LHCN-M2 (cell line): Measurements from ENCODE around the gene FLT3. TPM values are rescaled to one million over a fixed set of nuclear protein-coding genes. Genes with fewer than 3 reads are reported as not detected.
A peak's percentile ranks its signal among the peaks of the same experiment; 100 is the strongest.
"Not testable (repeated sequence)": the region's sequence is repeated elsewhere in the genome, so short reads cannot be mapped to it uniquely, and the experiment has no call there.

Experiments used
- DNase-seq: peaks from one replicate; pipeline ENCODE4 v3.0.0-alpha.2; 2012; ENCODE audit warnings: low read depth
- polyA plus RNA-seq: library from polyadenylated mRNA; unstranded; fragments of >200 nt; gene quantifications from one replicate; pipeline ENCODE4 v1.2.1, GENCODE V29; 2012; ENCODE audit warnings: missing spikeins
- total RNA-seq: library from RNA; depleted of rRNA; stranded (reverse); fragments of >200 nt; gene quantifications from 2 replicates; pipeline ENCODE4 v1.2.3, GENCODE V29; 2014; rRNA removed

The FLT3 gene
- not detected in 2 replicates for total RNA-seq
- not detected for polyA plus RNA-seq

DNA sequence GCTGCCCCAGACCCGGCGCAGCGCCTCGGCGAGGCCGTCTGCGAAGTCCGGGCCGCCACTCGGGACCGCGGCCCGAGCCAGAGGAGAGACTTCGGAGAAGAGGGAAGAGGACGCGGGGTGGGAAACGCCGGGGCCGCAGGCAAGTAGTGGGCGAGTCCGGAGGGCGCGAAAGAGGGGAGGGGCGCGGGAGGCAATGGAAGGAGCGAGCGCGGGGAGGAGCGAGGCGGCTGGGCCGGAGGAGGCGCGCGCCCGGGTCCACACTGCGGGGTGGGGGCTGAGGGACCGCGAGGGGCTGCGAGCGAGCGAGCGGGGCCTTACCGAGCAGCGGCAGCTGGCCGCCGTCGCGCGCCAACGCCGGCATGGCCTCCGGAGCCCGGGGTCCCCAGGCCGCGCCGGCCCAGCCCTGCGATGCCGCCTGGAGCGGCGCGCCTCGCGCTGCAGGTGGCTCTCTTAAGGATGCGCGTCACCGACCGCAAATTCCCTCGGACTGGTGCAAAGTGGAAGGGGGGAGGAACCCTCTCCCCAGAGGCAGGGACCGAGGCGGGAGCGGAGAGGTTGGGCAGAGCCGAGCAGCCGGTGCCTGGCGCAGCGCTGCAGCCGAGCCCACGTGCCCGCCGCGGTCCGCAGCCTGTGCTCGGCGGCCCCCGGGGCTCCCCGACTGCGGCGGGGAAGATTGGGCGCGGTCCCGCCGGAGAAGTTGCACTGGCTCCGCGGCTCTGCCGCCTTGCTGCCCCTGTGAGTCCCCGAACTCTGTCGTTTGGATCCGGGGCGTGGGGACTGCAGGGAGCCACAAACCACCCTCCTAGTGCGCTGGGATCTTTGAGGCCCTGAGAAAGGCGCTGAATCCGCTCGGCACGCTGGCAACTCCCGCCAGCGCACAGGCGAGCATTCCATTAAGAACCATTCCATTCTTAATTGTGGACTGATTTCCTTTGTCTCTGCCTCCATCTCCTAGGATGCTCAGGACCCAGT is at the start of gene FLT3:
Gene FLT3, minus strand, starts transcription at position 427 of the 972 bp plus-strand sequence. Its CDS starts 66 bp downstream, at position 361.
- DNase-seq, result peak; percentile 9

DNA sequence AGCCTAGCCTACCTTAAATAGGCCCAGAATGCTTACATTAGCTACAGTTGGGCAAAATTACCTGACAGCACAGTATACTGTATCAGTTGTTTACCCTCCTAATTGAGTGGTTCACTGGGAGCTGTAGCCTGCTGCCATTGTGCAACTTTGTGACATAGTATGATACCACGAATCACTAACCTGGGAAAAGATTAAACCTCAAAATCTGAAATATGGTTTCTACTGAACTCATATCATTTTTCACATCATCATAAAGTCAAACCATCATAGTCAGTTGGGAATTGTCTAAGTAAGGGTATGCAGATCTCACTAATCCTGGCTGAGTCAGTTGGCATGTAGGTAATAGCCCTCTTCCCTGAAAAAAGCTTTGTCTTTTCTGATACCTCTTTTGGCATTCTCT is 47.1 kb upstream of the FLT3 start:
- peak; percentile 61 for DNase-seq

DNA sequence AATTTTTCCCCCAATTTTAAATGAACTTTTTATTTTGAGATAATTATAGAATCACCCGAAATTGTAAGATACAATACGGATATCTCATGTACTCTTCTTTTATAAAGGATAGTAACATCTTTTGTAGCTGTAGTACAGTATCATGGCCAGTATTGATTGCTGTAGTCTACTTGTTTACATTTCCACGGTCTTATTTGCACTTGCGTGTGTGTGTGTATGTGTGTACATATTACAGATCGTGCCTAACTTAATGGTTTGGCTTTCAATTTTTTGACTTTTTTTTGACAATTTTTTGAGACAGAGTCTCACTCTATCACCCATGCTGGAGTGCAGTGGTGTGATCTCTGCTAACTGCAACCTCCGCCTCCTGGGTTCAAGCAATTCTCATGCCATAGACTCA is 44.7 kb upstream of the FLT3 start:
- no peak for DNase-seq

DNA sequence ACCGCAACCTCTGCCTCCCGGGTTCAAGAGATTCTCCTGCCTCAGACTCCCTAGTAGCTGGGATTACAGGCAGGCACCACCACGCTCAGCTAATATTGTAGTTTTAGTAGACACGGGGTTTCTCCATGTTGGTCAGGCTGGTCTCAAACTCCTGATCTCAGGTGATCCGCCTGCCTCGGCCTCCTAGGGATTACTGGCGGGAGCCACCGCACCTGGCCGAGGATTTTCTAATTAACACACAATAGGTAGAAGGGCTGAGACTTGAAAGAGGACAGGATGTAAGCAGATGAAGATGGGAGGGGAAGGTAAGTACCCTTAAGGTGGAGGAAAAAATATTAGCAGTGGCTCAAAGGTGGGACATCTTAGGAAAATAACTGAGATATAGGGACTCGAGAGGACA is 41.2 kb upstream of the FLT3 start:
- DNase-seq, result not testable (repeated sequence)

DNA sequence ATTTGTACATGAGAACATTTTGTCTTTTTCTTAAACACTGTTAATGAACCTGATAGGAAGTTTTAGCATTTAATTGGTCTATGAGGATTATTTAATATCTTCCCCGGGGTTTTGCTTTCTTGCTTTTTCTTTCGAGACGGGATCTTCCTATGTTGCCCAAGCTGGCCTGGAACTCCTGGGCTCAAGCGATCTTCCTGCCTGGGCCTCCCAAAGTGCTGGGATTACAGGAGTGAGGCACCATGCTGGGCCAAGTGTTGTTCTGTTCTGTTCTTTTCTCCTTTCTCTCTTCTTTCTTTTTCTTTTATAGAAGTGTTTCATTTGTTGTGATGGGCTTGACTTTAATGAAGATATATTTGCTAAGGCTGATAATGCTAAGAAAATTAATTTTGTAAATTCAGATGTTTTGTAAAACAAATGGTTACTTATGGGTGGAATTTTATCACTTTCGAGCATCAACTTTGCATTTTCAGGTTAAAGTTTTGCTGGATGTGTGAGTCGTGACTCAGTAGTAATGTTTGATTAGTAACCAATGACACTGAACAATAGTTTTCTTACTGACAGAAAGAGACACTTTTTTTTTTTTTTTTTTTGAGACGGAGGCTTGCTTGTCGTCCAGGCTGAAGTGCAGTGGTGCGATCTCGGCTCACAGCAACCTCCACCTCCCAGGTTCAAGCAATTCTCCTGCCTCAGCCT is 40.2 kb upstream of the FLT3 start:
- DNase-seq, result no peak

DNA sequence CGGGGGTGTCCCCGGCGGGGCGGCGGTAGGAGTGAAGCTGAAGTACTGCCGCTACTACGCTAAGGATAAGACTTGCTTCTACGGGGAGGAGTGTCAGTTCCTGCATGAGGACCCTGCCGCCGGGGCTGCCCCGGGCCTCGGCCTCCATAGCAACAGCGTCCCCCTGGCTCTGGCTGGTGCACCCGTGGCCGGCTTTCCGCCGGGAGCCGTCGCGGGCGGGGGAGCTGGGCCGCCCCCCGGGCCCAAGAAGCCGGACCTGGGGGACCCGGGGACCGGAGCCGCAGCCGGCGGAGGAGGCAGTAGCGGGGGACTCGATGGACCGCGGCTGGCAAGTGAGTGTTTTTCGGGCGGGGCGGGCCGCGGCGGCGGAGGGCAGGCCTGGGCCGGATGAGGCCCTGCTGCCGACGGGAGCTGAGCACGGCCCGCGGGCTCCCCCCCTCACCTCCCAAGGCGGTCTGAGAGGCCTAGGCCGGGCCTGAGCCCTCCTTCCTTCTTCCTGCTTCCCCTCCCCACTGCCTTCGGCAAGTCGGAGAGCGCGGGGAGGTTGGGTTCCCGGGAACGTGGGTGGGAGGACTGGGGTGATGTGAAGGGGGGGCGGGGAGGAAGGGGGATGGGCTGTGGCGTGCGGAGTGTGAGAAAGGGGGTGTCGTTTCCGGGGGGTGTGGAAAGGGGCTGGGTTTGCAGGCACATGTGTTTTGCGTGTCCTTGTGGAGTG is 38.5 kb upstream of the FLT3 start:
- peak; percentile 78 for DNase-seq

DNA sequence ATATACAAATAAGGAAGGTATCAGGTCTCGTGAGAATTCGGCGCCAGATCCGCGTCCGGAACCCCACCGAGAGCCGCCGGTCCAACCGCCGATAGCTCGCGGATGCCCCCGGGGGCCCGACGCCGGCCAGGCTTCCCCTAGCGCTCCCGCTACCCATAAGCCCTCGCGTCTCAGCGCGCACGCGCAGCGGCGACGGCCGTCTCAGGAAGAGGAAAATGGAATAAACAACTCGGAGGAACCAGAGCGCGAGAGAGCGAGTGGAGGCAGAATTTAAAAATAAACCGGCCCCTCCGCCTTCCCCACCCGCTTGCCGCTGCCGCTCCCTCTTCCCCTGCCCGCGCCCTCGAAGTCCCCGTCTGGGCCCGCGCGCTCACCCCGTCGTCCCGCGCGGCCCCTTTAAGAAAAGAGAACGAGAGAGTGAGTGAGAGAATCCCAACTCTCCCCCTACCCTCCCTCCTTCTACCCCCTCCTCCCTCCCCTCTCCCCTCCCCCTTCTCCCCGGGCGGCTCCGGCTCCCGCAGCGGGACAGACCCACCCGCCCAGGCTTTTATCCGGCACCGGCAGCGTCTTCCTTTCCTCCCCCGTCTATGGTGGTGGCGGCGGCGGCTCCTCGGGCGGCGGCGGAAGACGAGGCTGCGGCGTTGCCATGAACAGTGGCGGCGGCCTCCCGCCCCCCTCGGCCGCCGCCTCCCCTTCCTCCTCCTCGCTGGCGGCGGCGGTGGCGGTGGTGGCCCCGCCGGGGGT is 37.8 kb upstream of the FLT3 start, which contains the start of gene PAN3:
Gene PAN3, plus strand, starts transcription at position 534 of the 744 bp plus-strand sequence. Its CDS starts 113 bp downstream, at position 647.
- peak; percentile 88 for DNase-seq

DNA sequence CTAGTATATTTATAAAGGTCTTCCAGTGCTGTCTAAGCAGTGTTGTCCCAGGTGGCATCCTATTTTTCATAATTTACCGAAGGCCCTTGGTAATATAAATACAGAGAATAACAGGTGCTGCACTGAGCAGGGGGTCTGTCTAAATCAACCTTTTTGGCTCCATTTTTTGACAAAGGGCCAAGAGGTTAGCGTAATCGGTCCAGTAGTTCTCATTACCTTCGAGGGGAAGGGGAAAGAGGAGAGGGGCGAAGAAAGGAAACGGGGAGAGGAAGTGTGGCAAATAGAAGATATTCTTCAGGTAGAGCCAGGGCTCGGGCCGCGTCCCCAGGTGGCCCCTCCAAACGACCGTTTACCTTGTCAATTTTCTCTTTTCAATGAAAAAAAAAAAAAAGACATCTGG is 37.2 kb upstream of the FLT3 start:
- peak; percentile 9 for DNase-seq

DNA sequence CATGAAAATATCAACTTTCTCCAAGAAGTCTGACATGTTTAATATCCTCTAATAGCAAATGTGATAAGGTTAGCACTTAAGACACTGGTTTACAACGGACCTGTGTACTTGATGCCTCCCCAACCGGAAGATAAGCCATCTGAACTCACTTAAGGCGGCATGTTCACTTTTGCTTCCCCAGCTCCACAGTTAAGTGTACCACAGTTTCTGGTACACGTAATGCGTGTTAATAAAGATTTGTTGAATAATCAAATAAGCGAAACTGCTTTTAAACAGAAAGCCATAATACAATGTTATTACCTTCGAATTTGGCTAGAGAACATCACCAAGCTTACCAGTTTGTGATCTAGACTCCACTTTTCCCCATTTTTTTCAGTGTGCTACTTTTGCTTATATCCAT is 36.5 kb upstream of the FLT3 start:
- no peak for DNase-seq

DNA sequence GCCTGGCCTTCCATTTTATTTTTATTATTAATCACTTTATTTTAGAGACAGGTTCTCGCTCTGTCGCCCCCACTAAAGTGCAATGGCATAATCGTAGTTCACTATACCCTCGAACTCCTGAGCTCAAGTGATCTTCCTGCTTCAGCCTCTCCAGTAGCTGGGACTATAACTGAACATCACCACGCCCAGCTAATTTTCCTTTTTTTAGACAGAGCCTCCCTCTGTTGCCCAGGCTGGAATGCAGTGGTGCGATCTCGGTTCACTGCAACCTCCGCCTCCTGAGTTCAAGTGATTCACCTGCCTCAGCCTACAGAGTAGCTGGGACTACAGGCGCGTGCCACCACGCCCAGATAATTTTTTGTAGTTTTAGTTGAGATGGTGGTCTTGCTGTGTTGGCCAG is 31.3 kb upstream of the FLT3 start:
- no peak for DNase-seq

DNA sequence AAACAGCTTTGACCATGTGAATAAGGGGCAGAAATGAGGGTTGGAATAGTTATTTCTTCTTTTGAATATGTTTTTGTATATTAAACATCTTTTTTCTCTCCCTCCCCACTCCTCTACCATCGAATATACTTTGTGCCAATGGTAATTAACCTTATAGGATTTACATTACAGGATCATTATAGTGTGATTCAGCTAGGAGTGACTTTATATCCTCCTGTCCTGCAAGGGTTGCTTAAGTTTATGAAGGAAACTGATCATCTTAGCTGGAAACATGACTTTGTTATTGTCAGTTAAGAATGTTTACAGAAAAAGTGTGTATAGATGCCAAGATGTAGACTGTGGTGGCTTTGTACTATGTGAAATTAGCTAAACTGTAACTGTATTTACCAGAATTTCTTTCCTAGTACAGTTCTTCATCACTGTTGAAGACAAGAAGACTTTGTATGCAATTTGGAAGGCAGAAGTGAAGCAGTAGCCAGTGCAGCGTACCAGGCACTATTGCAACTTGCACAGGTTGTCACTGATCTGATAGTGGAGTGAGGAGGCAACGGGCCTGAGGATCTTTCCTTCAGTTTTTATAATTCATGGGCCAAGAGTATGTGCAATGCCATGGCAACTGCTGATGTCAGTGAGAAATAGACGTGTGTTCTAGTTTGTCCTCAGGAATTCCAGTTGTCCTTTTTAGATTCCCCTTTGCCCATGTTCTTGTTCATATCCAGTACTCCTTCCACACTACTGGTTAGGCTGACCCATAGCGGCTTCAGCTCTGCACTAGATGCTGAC is 29.7 kb upstream of the FLT3 start:
- DNase-seq, result no peak

DNA sequence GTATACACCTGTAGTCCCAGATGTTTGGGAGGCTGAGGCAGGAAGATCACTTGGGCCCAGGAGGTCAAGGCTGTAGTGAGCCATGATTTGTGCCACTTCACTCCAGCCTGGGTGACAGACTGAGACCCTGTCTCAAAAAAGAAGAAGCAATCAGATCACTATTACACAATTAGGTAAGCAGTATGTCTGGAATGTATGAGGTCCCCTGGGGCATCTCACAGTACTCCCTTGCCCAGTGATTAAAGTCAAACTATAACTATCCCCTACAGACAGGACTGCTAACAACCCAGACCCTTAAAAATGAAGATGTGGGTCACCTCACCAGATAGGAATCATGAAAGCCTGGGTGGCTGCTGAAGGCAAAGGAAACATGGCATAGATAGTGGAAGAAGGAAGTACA is 28.6 kb upstream of the FLT3 start:
- DNase-seq, result no peak

DNA sequence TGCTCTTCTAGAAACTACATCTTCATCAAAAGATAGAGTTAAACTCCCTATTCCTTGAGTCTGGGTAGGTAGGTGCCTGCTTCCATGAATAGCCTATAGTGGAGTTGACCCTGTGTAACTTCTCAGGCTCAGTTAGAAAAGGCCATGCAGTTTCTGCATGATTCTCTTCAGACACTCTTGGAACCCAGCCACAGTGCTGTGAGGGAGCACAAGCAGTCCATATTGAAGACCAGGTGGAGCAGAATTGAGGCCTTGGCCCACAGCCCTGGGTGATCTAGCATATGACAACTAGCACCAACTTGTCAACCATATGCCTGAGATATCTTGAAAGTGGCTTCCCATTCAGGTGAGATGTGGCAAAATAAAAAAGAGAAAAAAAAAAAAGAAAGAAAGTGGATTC is 27.7 kb upstream of the FLT3 start:
- DNase-seq, result no peak

DNA sequence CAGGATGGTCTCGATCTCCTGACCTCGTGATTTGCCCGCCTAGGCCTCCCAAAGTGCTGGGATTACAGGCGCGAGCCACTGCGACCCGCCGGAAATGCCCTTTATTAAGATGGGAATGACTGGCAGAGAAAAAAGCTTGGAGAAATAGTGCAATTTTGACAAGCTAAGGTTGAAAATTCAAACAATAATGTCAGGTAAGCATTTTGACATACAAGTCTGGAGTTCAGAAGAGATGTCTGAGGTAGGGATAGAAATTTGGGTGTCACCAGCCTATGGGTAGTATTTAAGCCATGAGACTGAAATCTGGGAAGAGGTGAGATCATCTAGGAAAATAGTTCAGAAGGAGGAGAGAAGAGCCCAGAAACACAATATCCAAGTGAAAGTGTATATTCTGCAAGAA is 20.8 kb upstream of the FLT3 start:
- DNase-seq, result no peak

DNA sequence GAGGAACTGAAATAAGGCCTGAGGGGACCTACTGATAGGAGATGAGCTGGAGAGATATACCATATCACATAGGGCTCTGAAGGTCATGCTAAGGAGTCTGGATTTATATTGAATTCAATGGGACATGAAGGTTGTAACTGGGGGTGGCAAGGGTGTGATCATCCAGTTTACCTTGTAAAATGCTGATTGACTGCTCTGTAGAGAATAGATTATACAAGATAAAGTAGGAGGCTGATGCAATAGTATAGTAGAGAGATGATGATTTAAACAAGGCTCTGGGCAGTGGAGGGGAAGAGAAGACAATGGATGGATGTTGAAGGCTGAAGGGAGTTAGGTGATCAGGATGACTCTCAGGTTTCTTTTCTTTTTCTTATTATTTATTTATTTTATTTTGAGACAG is 19.9 kb upstream of the FLT3 start:
- no peak for DNase-seq

DNA sequence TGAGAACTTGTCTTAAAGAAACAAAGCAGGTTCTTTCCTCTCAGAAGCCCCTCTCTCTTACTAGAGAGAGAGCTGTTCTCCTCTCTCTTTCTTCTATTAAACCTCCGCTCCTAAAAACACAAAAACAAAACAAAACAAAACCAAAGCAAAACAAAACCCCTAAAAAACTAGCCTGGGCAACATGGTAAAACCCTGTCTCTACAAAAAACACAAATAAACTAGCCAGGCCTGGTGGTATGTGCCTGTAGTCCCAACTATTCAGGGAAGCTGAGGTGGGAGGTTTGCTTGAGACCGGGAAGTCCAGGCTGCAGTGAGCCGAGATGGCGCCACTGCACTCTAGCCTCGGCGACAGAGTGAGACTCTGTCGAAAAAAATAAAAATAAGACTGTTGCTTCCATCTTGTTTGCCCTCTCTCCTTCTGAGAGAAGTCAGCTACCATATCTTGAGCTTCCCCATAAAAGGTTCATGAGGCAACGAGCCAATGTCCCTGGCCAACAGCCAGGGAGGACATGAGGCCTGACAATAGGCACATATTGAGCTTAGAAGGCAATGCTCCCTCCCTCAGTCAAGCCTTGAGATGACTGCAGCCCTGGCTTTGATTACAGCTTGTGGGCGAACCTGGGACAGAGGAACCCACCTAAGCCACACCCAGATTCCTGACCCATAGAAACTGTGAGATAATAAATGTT is 17.5 kb upstream of the FLT3 start:
- DNase-seq, result no peak

DNA sequence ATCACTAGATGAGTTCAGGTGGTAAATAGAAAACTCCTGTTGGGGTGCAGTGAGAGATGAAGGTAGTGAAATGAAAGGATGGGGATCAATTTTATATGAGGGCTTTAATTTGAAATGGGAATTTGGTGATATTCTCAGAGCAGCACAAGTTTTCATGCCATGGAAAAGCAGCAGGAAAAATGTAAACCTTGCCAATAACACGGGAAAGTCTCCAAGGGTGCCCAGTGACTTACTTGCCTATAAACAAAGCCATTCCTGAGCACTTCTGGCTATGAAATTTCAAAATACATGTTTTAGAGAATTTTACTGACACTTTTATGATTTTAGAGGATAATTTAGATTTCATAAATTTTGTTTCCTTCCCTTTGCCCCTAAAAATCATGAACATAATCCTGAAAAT is 16.4 kb upstream of the FLT3 start:
- DNase-seq, result no peak

DNA sequence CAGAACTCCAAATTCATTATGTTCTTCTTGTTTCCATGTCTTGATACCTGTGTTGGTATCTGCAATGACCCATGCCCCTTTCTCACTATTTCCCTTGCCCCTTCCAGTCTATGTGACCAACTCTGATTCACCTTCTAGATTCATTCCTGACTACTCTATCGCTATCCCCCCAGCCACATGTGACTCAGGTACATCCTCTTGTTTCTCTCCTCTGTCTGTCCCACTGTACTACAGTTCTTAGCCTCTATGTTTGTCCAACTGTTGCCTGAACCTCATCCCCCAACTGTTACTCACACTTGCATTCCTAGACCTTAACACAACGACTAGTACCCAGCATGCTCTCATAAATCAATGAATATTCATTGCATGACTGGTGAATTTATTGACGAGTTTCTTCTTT is 10.0 kb upstream of the FLT3 start:
- DNase-seq, result peak; percentile 4

DNA sequence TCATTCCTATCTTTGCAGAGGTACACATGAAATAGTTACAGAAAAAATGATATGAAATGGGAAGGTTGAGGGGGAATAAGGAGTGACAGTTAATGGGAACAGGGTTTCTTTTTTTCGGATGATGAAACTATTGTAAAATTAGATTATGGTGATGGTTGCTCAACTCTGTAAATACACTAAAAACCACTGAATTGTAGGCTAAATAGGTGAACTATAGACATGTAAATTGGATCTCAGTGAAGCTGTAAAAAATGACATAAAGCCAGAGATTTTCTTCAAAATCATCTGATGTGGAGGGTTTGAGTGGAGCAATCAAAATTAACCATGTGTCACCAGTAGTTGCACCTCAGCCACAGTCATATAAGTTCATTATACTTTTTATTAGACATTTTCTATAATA is 6.6 kb upstream of the FLT3 start:
- no peak for DNase-seq

DNA sequence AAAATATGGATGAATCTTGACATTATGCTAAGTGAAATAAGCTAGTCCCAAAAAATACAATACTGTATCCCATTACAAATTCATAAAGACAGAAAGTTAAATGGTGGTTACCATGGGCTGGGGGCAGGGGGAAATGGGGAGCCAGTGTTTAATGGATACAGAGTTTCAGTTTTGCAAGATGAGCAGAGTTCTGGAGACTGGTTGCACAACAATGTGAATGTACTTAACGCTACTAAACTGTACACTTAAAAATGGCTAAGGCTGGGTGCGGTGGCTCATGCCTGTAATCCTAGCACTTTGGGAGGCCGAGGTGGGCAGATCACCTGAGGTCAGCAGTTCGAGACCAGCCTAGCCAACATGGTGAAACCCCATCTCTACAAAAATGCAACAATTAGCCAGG is 1.5 kb upstream of the FLT3 start:
- not testable (repeated sequence) for DNase-seq
